HG03521 (cell line): Measurements from ENCODE around the gene C5AR1.
"Not testable (repeated sequence)": the region's sequence is repeated elsewhere in the genome, so short reads cannot be mapped to it uniquely, and the experiment has no call there.

ENCODE experiments used
- ATAC-seq: cut with Tn5 transposase; IDR thresholded peaks from one replicate; pipeline ENCODE4 v1.9.1; 2021; ENCODE audit warnings: mild to moderate bottlenecking, moderate library complexity; ENCODE audit not compliant: unreplicated experiment

Gene C5AR1

DNA sequence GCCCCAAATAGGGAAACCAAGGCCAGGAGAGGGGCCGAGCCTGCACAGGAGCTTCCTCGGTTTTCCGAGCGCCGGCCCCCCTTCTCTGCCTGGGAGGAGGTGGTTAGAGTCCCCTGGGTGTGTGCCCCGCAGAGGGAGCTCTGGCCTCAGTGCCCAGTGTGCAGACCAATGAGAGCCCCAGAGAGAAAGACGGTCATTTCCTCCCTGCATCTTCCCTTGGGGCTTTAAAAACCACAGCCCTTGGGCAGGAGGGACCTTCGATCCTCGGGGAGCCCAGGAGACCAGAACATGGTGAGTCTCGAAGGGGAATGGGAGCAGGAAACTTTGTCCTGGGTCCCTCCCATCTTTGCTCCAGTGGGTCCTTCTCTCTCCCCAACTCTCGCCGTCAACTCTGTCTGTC, at the start of gene C5AR1:
Gene C5AR1, plus strand, starts transcription at position 254 of the 400 bp plus-strand sequence. Its CDS starts 35 bp downstream, at position 289.
- no peak for ATAC-seq

DNA sequence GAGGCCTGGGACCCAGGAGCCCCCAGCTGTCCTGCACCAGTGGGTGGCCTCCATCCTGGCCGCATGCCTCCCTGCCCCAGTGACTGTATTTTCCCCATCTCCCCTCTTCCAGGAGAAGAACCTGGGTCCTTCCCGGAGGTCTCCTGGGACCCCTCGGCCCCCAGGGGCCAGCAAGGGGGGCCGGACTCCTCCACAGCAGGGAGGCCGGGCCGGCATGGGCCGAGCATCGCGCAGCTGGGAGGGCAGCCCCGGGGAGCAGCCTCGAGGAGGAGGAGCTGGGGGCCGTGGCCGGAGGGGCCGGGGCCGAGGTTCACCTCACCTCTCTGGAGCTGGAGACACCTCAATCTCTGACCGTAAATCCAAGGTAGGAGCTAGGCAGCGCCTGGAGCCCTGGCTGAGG, 49.2 kb upstream of the C5AR1 start:
- ATAC-seq: no peak

DNA sequence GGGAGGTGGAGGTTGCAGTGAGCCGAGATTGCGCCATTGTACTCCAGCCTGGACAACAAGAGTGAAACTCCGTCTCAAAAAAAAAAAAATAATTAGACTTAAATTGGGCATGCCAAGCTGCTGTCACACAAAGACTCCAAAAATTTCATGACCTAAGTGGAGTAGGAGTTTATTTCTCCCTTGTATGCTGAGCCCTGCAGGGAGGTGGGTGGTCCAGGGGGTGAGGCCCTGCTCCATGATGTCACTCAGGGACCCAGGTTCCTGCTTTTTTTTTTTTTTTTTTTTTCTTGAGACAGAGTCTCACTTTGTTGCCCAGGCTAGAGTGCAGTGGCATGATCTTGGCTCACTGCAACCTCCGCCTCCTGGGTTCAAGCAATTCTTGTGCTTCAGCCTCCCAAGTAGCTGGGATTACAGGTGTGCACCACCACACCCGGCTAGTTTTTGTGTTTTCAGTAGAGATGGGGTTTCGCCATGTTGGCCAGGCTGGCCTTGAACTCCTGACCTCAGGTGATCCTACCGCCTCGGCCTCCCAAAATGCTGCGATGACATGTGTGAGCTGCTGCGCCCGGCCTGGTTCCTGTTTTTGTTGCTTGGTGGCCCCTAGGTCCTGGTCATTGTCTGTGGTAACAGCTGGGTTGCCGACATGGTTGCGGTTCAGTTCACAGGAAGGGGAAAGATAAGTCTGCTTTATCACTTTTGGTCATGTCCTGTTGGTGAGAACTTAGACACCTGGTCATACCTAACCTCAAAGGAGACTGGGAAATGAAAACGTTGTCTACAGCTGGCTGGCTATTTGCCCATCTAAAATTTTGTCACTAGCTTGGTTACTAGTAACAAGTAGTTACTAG, 47.5 kb upstream of the C5AR1 start:
- peak; percentile 53 for ATAC-seq

DNA sequence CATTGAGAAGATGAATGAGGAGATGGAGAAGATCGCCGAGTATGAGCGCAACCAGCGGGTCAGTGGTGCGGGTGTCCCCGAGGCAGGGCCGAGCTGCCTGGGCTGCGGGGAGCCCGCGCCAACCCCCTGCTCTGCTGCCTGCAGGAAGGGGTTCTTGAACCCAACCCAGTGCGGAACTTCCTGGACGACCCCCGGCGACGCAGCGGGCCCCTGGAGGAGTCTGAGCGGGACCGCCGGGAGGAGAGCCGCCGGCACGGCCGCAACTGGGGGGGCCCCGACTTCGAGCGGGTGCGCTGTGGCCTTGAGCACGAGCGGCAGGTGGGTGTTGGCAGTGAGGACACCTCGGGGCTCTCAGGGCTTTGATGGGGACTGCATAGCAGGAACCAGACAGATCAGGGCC, 45.0 kb upstream of the C5AR1 start:
- ATAC-seq: no peak

GRCh38 chr19:47266401-47266941, 43.2 kb upstream of the C5AR1 start:
- no peak for ATAC-seq

- no peak for ATAC-seq
Observed at GRCh38 chr19:47267350-47267759, 42.3 kb upstream of the C5AR1 start.

GRCh38 chr19:47268028-47268427, 41.6 kb upstream of the C5AR1 start:
- ATAC-seq: no peak

GRCh38 chr19:47269596-47269995, 40.1 kb upstream of the C5AR1 start:
- ATAC-seq: no peak

GRCh38 chr19:47270408-47270807, 39.3 kb upstream of the C5AR1 start:
- no peak for ATAC-seq

DNA sequence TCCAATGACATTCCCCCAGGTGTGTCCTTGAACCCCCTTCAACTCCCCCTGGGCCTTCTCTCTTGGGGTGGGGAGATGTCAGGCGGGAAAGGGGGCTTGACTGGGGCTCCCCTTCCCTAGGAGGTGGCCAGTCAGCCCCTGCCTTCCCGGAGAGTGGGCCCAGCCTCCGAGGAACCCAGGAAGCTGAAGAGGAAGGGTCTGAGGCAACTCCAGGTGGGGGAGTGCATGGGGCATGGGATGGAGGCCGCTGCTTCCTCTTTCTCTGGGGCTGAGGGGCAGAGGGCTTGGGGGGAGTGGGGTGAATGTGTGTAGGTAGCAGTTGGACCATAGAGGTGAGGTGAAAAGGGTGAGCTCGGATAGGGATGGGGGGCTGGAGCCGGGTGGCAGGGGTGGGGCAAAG, 37.7 kb upstream of the C5AR1 start:
- ATAC-seq: no peak

DNA sequence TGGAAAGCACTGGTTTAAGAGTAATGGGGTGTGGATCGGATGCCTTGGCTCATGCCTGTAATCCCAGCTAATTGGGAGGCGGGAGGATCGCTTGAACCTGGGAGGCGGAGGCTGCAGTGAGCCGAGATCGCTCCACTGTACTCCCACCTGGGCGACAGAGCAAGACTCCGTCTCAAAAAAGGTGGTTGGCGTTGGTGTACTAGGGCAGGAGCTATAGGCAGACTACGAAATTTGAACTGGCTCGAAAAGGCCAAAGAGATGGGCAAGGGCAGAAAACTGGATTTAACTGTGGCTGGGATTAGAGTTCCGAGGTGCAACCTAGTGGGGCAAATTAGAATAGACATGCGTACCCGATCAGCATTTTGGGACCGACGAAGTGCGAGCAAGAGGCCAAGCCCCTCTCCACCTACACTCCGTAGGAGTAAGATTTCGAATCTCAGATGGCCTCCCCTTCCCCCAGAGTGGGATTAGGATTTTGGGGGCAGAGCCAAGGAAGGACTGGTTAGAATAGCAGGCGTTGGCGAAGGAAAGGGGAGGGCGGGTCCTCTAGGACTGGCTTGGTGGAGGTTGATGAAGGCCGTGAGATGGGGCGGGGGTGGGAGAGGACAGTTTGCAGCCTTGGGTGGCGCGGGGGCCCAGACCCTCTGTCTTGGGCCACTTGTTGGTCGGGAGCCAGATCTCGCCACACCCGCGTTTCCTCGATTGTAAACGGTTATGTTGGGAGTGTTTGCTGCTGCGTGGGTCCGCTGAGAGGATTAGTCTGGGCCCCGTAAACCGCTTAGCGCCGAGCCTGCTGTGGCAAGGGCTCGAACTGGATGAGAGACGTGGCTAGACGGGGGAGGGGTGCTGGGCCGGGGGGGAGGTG, 37.0 kb upstream of the C5AR1 start:
- ATAC-seq: no peak

DNA sequence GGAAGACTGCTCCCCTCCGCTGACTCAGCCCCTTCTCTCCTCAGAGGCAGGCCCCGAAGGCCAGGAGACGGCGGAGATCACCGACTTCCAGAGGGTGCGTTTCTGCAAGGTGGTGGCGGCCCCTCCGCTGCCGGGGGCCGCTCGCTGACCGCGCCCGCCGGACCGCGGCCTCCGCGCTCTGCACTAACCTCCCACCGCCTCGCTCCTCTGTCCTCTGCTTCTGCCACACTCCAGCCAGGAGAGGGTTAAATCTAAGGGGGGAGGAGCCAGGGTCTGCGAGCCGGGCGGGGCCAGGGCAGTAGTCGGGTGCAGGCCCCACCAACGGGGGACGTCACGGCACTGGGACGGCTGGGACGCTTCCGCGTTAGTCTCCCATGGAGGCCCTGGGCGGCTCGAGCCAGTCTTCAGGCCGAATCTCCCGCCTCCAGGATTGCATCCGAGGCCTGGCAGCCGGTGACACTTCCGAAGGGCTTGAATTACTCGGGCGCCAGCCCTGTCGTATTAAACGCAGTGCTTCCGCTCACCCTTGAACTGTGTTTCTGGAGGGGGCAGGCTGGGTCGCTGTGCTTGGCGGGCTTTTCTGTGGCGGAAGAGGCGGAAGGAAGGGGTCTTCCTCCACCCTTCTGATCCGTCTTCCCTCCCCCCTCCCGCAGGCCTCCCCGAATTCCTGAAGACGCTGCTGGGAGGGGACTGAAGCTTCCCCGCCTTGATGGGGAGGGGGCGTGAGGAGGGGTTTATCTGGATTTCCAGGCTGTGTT, 36.2 kb upstream of the C5AR1 start:
- peak; percentile 44 for ATAC-seq

- peak; percentile 52 for ATAC-seq
Observed at GRCh38 chr19:47274071-47274890, 35.4 kb upstream of the C5AR1 start, which contains the start of gene INAFM1. TSS of gene INAFM1 (plus strand) at chr19:47274885. CDS start at chr19:47274920, 35 bp downstream.

DNA sequence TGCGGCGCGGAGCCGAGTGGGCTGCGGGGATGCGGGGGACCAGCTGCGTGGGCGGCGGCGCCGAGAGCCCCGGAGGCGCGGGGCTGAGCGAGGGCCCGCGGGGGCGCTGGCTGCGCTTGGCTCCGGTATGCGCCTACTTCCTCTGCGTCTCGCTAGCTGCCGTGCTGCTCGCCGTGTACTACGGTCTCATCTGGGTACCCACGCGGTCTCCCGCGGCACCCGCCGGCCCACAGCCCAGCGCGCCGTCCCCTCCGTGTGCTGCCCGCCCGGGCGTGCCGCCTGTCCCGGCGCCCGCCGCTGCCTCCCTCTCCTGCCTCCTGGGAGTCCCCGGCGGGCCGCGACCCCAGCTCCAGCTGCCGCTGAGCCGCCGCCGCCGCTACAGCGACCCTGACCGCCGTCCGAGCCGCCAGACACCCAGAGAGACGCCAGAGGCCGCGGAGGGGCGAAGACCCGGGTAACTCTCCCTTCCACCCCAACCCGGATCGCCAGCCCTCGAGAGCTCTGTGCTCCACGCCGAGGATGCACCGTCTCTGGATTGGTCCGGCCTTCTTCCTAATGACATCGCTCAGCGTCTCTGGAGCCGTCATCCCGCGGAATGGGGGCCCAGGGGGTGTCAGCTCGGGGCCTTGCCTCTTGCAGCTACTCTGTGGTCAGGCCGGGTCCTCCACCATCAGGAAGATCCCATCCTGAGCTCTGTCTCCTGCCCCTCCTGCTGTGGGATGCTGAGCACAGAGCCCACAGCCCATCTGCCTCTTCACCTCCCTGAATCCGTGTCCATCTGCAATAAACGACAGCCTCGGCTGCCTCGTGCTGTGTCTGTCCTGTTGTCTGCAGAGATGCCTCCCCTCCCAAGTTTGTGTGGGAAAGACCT, 34.5 kb upstream of the C5AR1 start:
- no peak for ATAC-seq

DNA sequence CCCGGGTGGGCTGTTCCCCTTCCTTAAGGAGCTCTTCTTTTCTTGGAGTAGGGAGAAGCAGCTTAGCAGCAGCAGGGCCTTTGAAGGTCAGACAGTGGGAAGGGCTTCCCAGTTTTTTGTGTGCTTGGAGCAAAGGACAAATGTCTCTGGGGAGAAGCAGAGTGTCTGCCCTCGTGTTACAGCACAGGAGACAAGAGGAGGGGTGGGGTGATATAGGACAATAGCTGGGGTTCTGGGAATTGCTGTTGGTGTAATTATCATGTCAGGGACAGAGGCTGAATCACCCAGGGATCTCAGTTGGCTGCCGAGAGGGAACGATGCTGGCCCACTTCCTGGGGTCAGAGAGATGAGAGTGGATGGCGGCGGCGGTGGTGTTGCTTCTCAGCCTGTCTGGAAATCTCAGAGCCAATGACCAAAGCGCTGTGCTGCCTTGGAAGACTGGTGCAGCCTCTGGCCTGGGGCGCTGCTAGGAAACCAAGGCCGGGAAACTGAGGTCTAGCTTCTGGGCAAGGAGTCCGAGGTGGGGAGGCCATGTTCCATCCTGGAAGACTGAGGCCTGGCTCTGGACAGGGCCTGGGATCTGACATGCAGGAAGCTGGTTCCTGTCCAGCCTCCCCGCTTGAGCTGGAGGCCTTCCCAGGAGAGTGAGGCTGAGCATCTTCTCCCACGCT, 33.7 kb upstream of the C5AR1 start:
- no peak for ATAC-seq

GRCh38 chr19:47276513-47276912, 33.1 kb upstream of the C5AR1 start:
- ATAC-seq: not testable (repeated sequence)

DNA sequence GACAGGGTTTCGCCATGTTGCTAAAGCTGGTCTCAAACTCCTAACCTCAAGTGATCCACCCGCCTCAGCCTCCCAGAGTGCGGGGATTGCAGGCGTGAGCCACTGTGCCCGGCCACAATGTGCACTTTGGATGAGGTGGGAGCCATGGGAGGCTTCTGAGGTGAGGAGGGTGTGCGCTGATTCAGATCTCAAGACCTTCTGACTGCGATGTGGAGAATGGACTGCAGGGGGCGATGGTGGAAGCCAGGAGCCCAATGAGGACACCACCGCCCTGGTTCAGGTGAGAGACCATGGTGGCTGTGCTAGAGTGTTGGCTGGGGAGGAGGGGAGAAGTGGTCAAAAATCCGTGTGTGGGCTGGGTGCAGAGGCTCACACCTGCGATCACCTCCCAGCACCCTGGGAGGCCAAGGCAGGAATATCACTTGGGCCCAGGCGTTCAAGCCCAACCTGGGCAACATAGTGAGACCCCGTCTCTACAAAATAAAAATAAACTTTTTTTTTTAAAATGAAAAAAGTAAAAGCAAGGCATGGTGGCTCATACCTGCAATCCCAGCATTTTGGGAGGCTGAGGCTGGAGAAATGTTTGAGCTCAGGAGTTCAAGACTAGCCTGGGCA, 29.4 kb upstream of the C5AR1 start:
- no peak for ATAC-seq
